Esophagus muscularis mucosa (tissue), 4 donors: ENCODE measurements around the gene JARID2. TPM values are rescaled to one million over a fixed set of nuclear protein-coding genes. Genes with fewer than 3 reads are reported as not detected.

Experiments used
- DNase-seq: peaks from one replicate; pipeline ENCODE4 v3.0.0-alpha.2; 2017; ENCODE audit errors: extremely low spot score
- H3K27ac ChIP-seq, 4 donors: fragments of 200-600 bp; sonication (generic); replicated peaks in 1 of 4; 1 replicate in 3 of 4; 2 replicates in 1 of 4; pipeline ENCODE4 v1.5.1; 2016 to 2019; ENCODE audit warnings: mild to moderate bottlenecking in 1 of 4
- H3K27me3 ChIP-seq, 4 donors: fragments of 200-600 bp; sonication (generic); one replicate each; pipeline versions ENCODE4 v1.5.1 to v1.6.0; 2016 to 2019
- H3K36me3 ChIP-seq, 4 donors: fragments of 200-600 bp; sonication (generic); one replicate each; pipeline ENCODE4 v1.5.1; 2016 to 2019
- H3K4me1 ChIP-seq, 4 donors: fragments of 200-600 bp; sonication (generic); one replicate each; pipeline ENCODE4 v1.5.1; 2016 to 2019
- H3K4me3 ChIP-seq, 4 donors: fragments of 200-600 bp; sonication (generic); 1 replicate in 2 of 4; 2 replicates in 2 of 4; pipeline ENCODE4 v1.5.1; 2016 to 2019; ENCODE audit warnings: mild to moderate bottlenecking in 4 of 4, moderate library complexity in 1 of 4
- H3K9me3 ChIP-seq, 4 donors: fragments of 200-600 bp; sonication (generic); 1 replicate in 3 of 4; 2 replicates in 1 of 4; pipeline ENCODE4 v1.5.1; 2016 to 2019
- EP300 ChIP-seq: sonication (generic); formaldehyde crosslinking; IDR thresholded peaks from one replicate; pipeline ENCODE4 v1.6.1; 2017; ENCODE audit warnings: antibody characterized with exemption
- POLR2A ChIP-seq: fragments of 450-650 bp; IDR thresholded peaks from one replicate; pipeline ENCODE4 v1.6.1; 2017; ENCODE audit warnings: antibody characterized with exemption, moderate library complexity, mild to moderate bottlenecking, low read depth
- POLR2AphosphoS5 ChIP-seq, 2 donors: sonication (generic); formaldehyde crosslinking; IDR thresholded peaks; one replicate each; pipeline ENCODE4 v1.6.1; 2017; ENCODE audit warnings: antibody characterized with exemption in 2 of 2
- WGBS: methylation state at CpG from one replicate; pipeline ENCODE4 v1.1.5; 2018; 5-methylcytosine and 5-hydroxymethylcytosine counted together
- intact Hi-C: fragments of 100-400 bp; cut with DNase I; formaldehyde crosslinking; loops from one replicate; pipeline ENCODE4 v1.15.1; 2023
- total RNA-seq, 4 donors: library from RNA; depleted of rRNA; stranded (reverse); fragments of >200 nt; gene quantifications; one replicate each; pipeline versions ENCODE4 v1.1.0 to v1.2.1, GENCODE V29; 2016
- TF ChIP-seq, protein P1 (sequence below), 3 experiments: fragments of 200-600 bp in 2 of 3; fragments of 450-650 bp in 1 of 3; sonication (generic) in 2 of 3; IDR thresholded peaks; one replicate each; pipeline ENCODE4 v1.5.1; 2017 to 2019; ENCODE audit warnings: antibody characterized with exemption in 3 of 3, mild to moderate bottlenecking in 2 of 3, moderate library complexity in 1 of 3

The JARID2 gene
- total RNA-seq, 4 donors from 2014 or later = 5.8 to 10.4 (median 8.1) TPM

DNA sequence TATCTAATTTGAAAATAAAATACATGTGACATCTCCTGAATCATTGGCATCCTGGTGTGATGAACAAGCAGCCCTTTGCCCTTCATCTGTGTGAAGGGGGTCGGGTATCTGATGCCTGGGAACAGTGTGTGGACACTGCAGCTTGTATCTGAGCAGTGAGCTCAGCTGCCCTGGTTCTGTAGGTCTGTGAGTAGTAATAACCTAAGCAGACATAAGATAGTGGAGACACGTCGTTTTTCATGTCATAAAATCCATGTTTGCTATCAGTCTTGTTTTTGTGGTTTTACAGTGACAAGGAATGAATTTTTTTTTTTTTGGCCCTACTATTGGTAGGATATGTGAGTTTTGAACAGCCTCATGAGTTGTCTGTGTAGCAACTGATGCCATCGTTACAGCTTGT, 133.0 kb downstream of the JARID2 start:
- intact Hi-C loops = no loop called here
- no peak for DNase-seq
- no peaks in the 10 kb centered on the region for H3K9me3 ChIP-seq
- H3K27me3 ChIP-seq = no peaks in the 10 kb centered on the region
- no peak overlapping the region for H3K27ac ChIP-seq
- no peak overlapping the region for H3K4me3 ChIP-seq
- TF ChIP-seq POLR2AphosphoS5 (IDR thresholded peaks at IDR 0.05) (no peak), POLR2A (no peak), EP300 (no peak)
- TF ChIP-seq, protein P1, sequence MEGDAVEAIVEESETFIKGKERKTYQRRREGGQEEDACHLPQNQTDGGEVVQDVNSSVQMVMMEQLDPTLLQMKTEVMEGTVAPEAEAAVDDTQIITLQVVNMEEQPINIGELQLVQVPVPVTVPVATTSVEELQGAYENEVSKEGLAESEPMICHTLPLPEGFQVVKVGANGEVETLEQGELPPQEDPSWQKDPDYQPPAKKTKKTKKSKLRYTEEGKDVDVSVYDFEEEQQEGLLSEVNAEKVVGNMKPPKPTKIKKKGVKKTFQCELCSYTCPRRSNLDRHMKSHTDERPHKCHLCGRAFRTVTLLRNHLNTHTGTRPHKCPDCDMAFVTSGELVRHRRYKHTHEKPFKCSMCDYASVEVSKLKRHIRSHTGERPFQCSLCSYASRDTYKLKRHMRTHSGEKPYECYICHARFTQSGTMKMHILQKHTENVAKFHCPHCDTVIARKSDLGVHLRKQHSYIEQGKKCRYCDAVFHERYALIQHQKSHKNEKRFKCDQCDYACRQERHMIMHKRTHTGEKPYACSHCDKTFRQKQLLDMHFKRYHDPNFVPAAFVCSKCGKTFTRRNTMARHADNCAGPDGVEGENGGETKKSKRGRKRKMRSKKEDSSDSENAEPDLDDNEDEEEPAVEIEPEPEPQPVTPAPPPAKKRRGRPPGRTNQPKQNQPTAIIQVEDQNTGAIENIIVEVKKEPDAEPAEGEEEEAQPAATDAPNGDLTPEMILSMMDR (IDR thresholded peaks at IDR 0.05) = no peak
- H3K4me1 ChIP-seq = peaks cover 16 to 25% (median 19%) of the 10 kb centered on the region in 4 donors
- H3K36me3 ChIP-seq = peaks cover 0 to 4% (median 0%) of the 10 kb centered on the region in 4 donors
- WGBS = 87% methylated on average over 4 of the region's 4 CpGs

DNA sequence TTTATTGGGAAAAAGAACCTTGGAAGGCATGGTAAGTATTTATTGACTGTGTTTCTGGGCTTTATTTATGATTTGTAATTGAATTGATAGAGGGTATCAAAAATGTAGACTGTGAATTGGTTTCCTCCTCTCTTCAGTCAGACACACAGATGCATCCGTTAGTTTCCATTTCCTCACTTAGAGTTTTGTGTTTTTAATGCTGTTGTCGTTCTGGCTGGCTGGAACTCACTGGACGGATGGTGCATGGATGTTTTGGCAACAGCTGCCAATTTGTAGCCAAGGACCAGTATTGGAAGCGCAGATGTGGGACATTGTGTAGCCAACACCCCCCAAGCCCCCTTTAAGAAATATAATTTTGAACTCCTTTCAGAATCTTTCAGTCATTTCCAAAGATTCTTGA, 134.5 kb downstream of the JARID2 start:
- WGBS = 53% methylated on average over 4 of the region's 4 CpGs
- intact Hi-C loops = no loop called here
- H3K36me3 ChIP-seq = no peaks in the 10 kb centered on the region
- DNase-seq = no peak
- H3K4me1 ChIP-seq = peaks cover 19 to 35% (median 21%) of the 10 kb centered on the region in 4 donors
- no peaks in the 10 kb centered on the region for H3K9me3 ChIP-seq
- TF ChIP-seq, protein P1 (IDR thresholded peaks at IDR 0.05) = no peak
- no peak for TF ChIP-seq POLR2AphosphoS5 (IDR thresholded peaks at IDR 0.05)
- no peak for TF ChIP-seq EP300
- no peak for TF ChIP-seq POLR2A
- H3K27ac ChIP-seq = no peak overlapping the region
- H3K27me3 ChIP-seq = no peaks in the 10 kb centered on the region
- no peak overlapping the region for H3K4me3 ChIP-seq

DNA sequence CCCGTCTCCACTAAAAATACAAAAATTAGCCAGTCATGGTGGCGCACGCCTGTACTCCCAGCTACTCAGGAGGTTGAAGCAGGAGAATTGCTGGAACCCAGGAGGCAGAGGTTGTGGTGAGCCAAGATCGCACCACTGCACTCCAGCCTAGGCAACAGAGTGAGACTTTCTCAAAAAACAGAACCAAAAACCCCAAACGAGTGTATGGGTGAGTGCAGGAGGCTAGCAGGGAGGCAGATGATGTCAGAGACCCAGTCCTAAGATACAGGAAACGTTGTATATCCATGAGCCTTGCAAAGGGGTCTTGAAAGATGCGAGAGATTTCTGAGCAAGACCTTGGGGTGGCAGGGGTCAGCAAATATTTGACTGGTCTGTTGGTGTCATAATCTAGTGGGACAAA, 136.2 kb downstream of the JARID2 start:
- H3K4me3 ChIP-seq = no peak overlapping the region
- 82% methylated on average over 7 of the region's 7 CpGs for WGBS
- TF ChIP-seq, protein P1 (IDR thresholded peaks at IDR 0.05) = no peak
- TF ChIP-seq POLR2A (no peak), POLR2AphosphoS5 (IDR thresholded peaks at IDR 0.05) (no peak), EP300 (no peak)

DNA sequence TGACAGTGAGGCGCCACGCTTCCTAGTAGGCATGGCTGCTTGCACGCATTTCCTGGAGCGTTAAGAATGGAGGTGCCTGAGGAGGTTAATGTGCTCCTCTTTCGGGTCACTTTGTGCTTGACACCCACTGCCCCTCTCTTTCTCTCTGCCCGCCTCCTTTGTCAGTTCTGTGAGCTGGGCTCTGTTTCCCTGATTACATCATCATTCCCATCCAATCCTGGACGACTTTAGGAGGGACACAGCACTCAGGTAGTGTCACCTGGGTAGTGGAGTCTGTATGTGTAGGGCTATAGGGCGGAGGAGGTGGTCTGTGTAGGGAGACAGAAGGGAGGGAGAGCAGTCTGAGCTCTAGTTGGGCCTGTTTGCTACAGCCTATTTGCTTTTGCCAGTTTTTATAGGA, 136.8 kb downstream of the JARID2 start:
- intact Hi-C loops = no loop called here
- no peaks in the 10 kb centered on the region for H3K27me3 ChIP-seq
- WGBS = 91% methylated on average over 8 of the region's 8 CpGs

More for the DNA sequence above, 136.2 kb downstream of the JARID2 start:
- intact Hi-C loops = no loop called here
- Histone ChIP-seq H3K4me1 (peaks cover 9 to 31% (median 18%) of the 10 kb centered on the region in 4 donors), H3K9me3 (no peaks in the 10 kb centered on the region), H3K36me3 (no peaks in the 10 kb centered on the region), H3K27ac (no peak overlapping the region), H3K27me3 (no peaks in the 10 kb centered on the region)
- DNase-seq = no peak

More for the DNA sequence above, 136.8 kb downstream of the JARID2 start:
- TF ChIP-seq POLR2A (no peak), POLR2AphosphoS5 (IDR thresholded peaks at IDR 0.05) (no peak), EP300 (no peak)
- TF ChIP-seq, protein P1 (IDR thresholded peaks at IDR 0.05) = no peak
- Histone ChIP-seq H3K9me3 (no peaks in the 10 kb centered on the region), H3K4me3 (no peak overlapping the region), H3K36me3 (no peaks in the 10 kb centered on the region), H3K27ac (no peak overlapping the region), H3K4me1 (peaks cover 9 to 31% (median 18%) of the 10 kb centered on the region in 4 donors)
- DNase-seq = no peak
